Measurements from ENCODE around the gene NEDD4L. TPM values are rescaled to one million over a fixed set of nuclear protein-coding genes. Genes with fewer than 3 reads are reported as not detected.

Gene NEDD4L
- total RNA-seq, 1 donor from 2014 or later: 55.9 TPM

DNA sequence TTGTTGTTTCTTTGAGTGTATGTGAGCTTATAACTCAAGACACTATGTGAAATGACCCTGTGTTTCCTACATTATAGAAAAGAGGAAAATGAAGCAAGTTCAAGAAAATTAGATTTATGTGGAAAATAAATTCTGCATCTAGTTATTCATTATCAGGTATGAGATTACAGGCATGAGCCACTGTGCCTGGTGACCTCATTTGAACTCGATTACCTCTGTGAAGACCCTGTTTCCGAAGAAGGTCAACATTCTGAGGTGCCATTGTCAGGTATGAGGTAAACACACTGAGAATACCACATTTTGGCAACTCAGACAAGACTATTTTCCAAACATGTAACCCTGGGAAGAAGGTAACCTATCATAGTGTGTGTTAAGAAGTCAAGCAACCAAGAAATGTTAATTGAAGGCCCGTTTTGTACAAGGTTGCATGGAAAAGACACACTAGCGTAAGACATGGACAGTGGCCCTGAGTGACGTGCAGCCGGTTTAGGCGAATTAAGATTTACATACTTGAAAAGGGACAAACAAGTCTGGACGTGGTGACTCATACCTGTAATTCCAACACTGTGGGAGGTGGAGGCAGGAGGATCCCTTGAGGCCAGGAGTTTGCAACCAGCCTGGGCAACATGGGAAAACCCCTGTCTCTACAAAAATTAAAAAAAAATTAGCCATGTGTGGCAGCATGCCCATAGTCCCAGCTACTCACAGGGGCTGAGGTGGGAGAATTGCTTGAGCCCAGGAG lies 186.6 kb downstream of the NEDD4L start:
- DNase-seq (ENCODE audit: missing footprints) (no peak), ATAC-seq (no peak)
- intact Hi-C loops (cut with DNase I): loop anchor here (5.0 kb wide), 1 partner anchor 93 kb away; no protein-coding TSS in a partner anchor

- peak; percentile 55 for ATAC-seq
- intact Hi-C loops (cut with DNase I): loop anchor here (5.0 kb wide), 1 partner anchor 95 kb away; no protein-coding TSS in a partner anchor
- no peak for DNase-seq (ENCODE audit: missing footprints)
Observed at GRCh38 chr18:58231930-58232329, 187.9 kb downstream of the NEDD4L start.

GRCh38 chr18:58232668-58233067 lies 188.6 kb downstream of the NEDD4L start:
- ATAC-seq (no peak), DNase-seq (ENCODE audit: missing footprints) (no peak)
- intact Hi-C loops (cut with DNase I): loop anchor here (5.0 kb wide), 1 partner anchor 95 kb away; no protein-coding TSS in a partner anchor

GRCh38 chr18:58234359-58234741 lies 190.3 kb downstream of the NEDD4L start:
- intact Hi-C loops (cut with DNase I): loop anchor here (5.0 kb wide), 1 partner anchor 97 kb away; no protein-coding TSS in a partner anchor
- ATAC-seq (no peak), DNase-seq (ENCODE audit: missing footprints) (peak; percentile 15)

DNA sequence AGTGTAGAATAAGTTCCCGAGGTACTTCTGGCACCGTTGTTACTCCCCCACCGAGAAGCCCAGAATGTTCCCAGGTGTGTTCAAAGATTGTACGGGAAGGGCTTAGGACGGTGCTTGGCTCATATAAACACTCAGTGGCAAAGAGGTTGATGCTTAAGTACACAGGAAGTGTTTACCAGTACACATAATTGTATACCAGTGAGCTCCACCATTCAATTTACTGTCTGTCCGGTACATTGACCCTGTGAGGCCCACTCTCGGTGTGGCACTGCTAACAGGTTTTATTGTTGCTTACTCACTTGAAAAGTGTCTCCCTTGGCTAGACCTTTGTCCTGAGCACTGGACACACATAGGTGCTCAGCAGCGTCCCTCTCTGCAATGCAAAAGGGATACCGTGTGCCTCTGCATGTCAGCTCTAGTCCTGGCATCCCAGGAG lies 191.0 kb downstream of the NEDD4L start:
- ATAC-seq: no peak
- no peak for DNase-seq (ENCODE audit: missing footprints)
- intact Hi-C loops (cut with DNase I): no loop called here

GRCh38 chr18:58239879-58240278 lies 195.9 kb downstream of the NEDD4L start:
- DNase-seq (ENCODE audit: missing footprints) (no peak), ATAC-seq (no peak)
- intact Hi-C loops (cut with DNase I): no loop called here

GRCh38 chr18:58241026-58241679 lies 197.1 kb downstream of the NEDD4L start:
- ATAC-seq: no peak
- intact Hi-C loops (cut with DNase I): no loop called here
- no peak for DNase-seq (ENCODE audit: missing footprints)

GRCh38 chr18:58241877-58242276 lies 197.9 kb downstream of the NEDD4L start:
- peak; percentile 54 for ATAC-seq
- no peak for DNase-seq (ENCODE audit: missing footprints)
- intact Hi-C loops (cut with DNase I): no loop called here

DNA sequence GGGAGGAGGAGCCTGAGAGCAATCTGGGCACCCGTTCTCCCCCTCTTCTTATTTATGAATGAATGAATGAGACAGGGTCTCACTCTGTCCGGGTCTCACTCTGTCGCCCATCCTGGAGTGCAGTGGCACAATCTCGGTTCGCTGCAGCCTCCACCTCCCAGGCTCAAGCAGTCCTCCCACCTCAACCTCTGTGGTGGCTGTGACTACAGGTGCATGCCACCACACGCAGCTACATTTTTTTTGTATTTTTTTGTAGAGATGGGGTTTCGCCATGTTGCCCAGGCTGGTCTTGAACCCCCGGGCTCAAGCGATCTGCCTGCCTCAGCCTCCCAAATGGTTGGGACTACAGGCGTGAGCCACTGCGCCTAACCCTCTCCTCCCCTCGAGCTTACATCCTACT lies 198.4 kb downstream of the NEDD4L start:
- intact Hi-C loops (cut with DNase I): no loop called here
- no peak for ATAC-seq
- no peak for DNase-seq (ENCODE audit: missing footprints)

- intact Hi-C loops (cut with DNase I): no loop called here
- DNase-seq (ENCODE audit: missing footprints) (no peak), ATAC-seq (no peak)
Observed at GRCh38 chr18:58242968-58243367, 198.9 kb downstream of the NEDD4L start.

- ATAC-seq: no peak
- intact Hi-C loops (cut with DNase I): no loop called here
- no peak for DNase-seq (ENCODE audit: missing footprints)
Observed at GRCh38 chr18:58243401-58243800, 199.4 kb downstream of the NEDD4L start.

DNA sequence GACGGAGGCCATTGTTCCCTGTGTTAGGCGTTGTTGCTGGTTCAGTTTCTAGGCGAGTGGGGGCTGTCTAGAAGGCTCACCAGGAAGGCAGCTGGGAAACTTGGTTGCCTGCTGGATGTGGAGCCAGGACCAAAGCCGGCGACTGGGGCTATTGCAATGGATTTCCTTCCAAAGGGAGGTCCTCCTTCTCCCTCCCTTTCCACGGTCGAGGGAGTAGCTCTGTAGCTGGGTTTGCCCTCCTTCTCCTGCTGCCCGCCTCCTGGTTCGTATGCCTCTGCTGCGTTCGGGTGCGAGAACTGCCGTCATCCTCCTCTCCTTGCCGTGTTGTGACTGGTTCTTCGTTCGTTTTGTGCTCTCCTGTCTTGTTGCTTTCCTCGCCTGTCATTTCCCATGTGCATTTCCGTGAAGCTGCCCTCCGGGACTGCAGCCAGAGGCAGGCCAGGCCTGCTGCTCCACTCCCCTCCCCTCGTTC lies 203.4 kb downstream of the NEDD4L start:
- intact Hi-C loops (cut with DNase I): no loop called here
- DNase-seq (ENCODE audit: missing footprints): no peak
- peak; percentile 64 for ATAC-seq

DNA sequence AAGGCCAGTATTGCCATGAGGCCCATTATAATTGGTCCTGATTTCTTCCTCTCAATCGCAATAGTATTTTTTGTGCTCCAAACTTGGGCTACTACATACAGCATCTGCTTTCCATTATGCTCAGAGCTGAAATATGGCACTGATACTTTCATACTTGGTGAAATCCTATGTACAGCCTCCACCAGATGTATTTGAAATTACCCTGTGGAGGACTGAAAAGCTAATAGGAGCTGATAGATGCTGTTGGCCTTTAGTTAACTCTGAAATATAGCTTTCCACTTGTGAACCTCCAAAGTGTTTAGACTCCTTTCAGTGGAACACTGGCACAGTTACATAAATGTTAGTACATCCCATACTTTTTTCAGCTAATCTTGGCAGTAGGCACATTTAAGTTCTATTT lies 205.7 kb downstream of the NEDD4L start:
- DNase-seq (ENCODE audit: missing footprints) (no peak), ATAC-seq (no peak)
- intact Hi-C loops (cut with DNase I): no loop called here

DNA sequence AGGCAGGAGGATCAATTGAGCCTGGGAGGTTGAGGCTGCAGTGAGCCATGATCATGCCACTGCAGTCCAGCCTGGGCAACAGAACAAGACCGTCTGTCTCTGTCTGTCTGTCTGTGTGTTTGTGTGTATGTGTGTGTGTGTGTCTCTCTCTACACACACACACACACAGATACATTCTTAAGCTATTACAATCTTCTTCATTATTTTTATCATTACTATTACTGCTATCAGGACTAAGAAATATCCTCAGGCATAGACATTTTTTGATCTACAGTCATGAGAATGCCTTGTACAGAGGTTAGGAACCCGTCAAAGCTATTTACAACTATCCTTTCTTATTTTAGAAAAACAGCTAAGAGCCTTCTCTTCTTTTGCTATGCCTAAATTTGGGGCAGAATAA lies 207.4 kb downstream of the NEDD4L start:
- intact Hi-C loops (cut with DNase I): no loop called here
- ATAC-seq (no peak), DNase-seq (ENCODE audit: missing footprints) (no peak)

- intact Hi-C loops (cut with DNase I): no loop called here
- ATAC-seq (no peak), DNase-seq (ENCODE audit: missing footprints) (no peak)
Observed at GRCh38 chr18:58252166-58252565, 208.1 kb downstream of the NEDD4L start.

GRCh38 chr18:58253318-58253717 lies 209.3 kb downstream of the NEDD4L start:
- intact Hi-C loops (cut with DNase I): no loop called here
- ATAC-seq (no peak), DNase-seq (ENCODE audit: missing footprints) (no peak)

- DNase-seq (ENCODE audit: missing footprints) (no peak), ATAC-seq (no peak)
- intact Hi-C loops (cut with DNase I): no loop called here
Observed at GRCh38 chr18:58253871-58254270, 209.8 kb downstream of the NEDD4L start.

- DNase-seq (ENCODE audit: missing footprints) (peak; percentile 74), ATAC-seq (peak; percentile 91)
- intact Hi-C loops (cut with DNase I): no loop called here
Observed at GRCh38 chr18:58254873-58255511, 211.0 kb downstream of the NEDD4L start.

DNA sequence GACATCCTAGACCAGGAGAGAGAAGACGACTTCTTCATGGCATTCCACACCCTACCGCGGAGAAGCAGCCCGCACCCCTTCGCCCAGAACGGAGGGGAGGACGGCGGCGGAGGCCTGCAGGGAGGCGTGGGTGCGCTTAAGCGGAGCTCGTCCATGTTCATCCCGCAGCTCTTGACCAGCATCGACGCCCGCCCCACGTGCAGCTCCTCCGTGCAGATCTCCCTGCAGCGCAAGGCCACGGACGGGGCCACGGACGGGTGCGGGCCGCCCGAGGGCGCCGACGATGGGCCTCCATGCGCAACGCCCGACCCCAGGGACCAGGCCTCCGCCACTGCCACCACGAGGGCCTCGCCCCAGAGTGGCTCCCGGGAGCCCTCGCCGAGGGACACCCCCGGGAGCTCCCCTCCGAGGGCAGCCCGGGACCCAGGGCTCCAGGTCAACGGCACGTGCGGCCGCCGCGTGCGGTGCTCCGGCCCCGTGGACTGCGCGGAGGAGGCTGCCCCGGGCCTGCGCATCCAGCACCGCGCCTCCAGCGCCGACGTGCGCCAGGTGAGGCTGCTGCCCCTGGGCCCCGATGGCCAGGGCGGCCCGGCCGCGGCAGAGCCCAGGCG lies 211.8 kb downstream of the NEDD4L start:
- no peak for DNase-seq (ENCODE audit: missing footprints)
- ATAC-seq: peak; percentile 22
- intact Hi-C loops (cut with DNase I): no loop called here

All from Right ventricle myocardium inferior (tissue), 1 donor.